NCI-H1417 (cell line): ENCODE results near the gene PTPRQ.
"Not testable (repeated sequence)": the region's sequence is repeated elsewhere in the genome, so short reads cannot be mapped to it uniquely, and the experiment has no call there.

ENCODE experiments used
- DNase-seq, 3 experiments: peaks; one replicate each; lab custom pipeline; 2025; lab: John Stamatoyannopoulos, UW

PTPRQ gene

GRCh38 chr12:80636832-80637231, 192.8 kb downstream of the PTPRQ start:
- no peak for DNase-seq

GRCh38 chr12:80641936-80642335, 197.9 kb downstream of the PTPRQ start:
- DNase-seq, result no peak

GRCh38 chr12:80643961-80644360, 199.9 kb downstream of the PTPRQ start:
- no peak for DNase-seq

GRCh38 chr12:80648881-80649280, 204.8 kb downstream of the PTPRQ start:
- DNase-seq, result no peak

GRCh38 chr12:80655751-80656150, 211.7 kb downstream of the PTPRQ start:
- no peak for DNase-seq

- DNase-seq, result no peak
These were observed 215.6 kb downstream of the PTPRQ start for GRCh38 chr12:80659512-80660063.

GRCh38 chr12:80662586-80662985, 218.6 kb downstream of the PTPRQ start:
- DNase-seq, result no peak

- no peak for DNase-seq
These were observed 226.2 kb downstream of the PTPRQ start for GRCh38 chr12:80670214-80670613.

GRCh38 chr12:80676042-80676636, 232.1 kb downstream of the PTPRQ start:
- not testable (repeated sequence) for DNase-seq

- DNase-seq, result no peak
These were observed 232.8 kb downstream of the PTPRQ start for GRCh38 chr12:80676856-80677255.

- no peak for DNase-seq
These were observed 234.0 kb downstream of the PTPRQ start for GRCh38 chr12:80677994-80678393.

GRCh38 chr12:80679346-80680131, 235.5 kb downstream of the PTPRQ start:
- DNase-seq, result no peak

GRCh38 chr12:80681287-80681686, 237.3 kb downstream of the PTPRQ start:
- no peak for DNase-seq

- no peak for DNase-seq
These were observed 237.8 kb downstream of the PTPRQ start for GRCh38 chr12:80681786-80682185.

- DNase-seq, result no peak
These were observed 240.1 kb downstream of the PTPRQ start for GRCh38 chr12:80684077-80684495.

GRCh38 chr12:80690090-80690489, 246.1 kb downstream of the PTPRQ start:
- no peak for DNase-seq

- no peak for DNase-seq
These were observed 246.5 kb downstream of the PTPRQ start for GRCh38 chr12:80690513-80690912.

GRCh38 chr12:80692114-80692513, 248.1 kb downstream of the PTPRQ start:
- DNase-seq, result no peak

GRCh38 chr12:80697270-80697887, 253.3 kb downstream of the PTPRQ start:
- DNase-seq, result no peak

GRCh38 chr12:80698256-80698655, 254.2 kb downstream of the PTPRQ start:
- no peak for DNase-seq

GRCh38 chr12:80698847-80699542, 255.0 kb downstream of the PTPRQ start:
- no peak for DNase-seq

GRCh38 chr12:80700327-80700726, 256.3 kb downstream of the PTPRQ start:
- DNase-seq, result no peak
